ENCODE measurements around the gene EBP.
A peak's percentile ranks its signal among the peaks of the same experiment; 100 is the strongest.

Gene EBP

GRCh38 chrX:48576108-48576507 is 54.5 kb downstream of the EBP start:
- TF ChIP-seq CTCF (IDR thresholded peaks at IDR 0.05; ENCODE audit: insufficient read depth, low read depth, low read length, missing control alignments), result no peak
- no peak for DNase-seq (ENCODE audit: low read depth)
- H3K4me3 ChIP-seq (ENCODE audit: low read depth, low read length), result peak overlapping the region; percentile 79

Data from GM12865 (cell line).